Kidney tubule cell (primary cell): ENCODE data around the gene AHDC1.
A peak's percentile ranks its signal among the peaks of the same experiment; 100 is the strongest.
"Not testable (repeated sequence)": the region's sequence is repeated elsewhere in the genome, so short reads cannot be mapped to it uniquely, and the experiment has no call there.

Experiments
- DNase-seq: peaks from one replicate; pipeline ENCODE4 v3.0.0-alpha.2; 2018; ENCODE audit warnings: low spot score

AHDC1 gene, protein sequence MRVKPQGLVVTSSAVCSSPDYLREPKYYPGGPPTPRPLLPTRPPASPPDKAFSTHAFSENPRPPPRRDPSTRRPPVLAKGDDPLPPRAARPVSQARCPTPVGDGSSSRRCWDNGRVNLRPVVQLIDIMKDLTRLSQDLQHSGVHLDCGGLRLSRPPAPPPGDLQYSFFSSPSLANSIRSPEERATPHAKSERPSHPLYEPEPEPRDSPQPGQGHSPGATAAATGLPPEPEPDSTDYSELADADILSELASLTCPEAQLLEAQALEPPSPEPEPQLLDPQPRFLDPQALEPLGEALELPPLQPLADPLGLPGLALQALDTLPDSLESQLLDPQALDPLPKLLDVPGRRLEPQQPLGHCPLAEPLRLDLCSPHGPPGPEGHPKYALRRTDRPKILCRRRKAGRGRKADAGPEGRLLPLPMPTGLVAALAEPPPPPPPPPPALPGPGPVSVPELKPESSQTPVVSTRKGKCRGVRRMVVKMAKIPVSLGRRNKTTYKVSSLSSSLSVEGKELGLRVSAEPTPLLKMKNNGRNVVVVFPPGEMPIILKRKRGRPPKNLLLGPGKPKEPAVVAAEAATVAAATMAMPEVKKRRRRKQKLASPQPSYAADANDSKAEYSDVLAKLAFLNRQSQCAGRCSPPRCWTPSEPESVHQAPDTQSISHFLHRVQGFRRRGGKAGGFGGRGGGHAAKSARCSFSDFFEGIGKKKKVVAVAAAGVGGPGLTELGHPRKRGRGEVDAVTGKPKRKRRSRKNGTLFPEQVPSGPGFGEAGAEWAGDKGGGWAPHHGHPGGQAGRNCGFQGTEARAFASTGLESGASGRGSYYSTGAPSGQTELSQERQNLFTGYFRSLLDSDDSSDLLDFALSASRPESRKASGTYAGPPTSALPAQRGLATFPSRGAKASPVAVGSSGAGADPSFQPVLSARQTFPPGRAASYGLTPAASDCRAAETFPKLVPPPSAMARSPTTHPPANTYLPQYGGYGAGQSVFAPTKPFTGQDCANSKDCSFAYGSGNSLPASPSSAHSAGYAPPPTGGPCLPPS (N-terminal part only)

DNA sequence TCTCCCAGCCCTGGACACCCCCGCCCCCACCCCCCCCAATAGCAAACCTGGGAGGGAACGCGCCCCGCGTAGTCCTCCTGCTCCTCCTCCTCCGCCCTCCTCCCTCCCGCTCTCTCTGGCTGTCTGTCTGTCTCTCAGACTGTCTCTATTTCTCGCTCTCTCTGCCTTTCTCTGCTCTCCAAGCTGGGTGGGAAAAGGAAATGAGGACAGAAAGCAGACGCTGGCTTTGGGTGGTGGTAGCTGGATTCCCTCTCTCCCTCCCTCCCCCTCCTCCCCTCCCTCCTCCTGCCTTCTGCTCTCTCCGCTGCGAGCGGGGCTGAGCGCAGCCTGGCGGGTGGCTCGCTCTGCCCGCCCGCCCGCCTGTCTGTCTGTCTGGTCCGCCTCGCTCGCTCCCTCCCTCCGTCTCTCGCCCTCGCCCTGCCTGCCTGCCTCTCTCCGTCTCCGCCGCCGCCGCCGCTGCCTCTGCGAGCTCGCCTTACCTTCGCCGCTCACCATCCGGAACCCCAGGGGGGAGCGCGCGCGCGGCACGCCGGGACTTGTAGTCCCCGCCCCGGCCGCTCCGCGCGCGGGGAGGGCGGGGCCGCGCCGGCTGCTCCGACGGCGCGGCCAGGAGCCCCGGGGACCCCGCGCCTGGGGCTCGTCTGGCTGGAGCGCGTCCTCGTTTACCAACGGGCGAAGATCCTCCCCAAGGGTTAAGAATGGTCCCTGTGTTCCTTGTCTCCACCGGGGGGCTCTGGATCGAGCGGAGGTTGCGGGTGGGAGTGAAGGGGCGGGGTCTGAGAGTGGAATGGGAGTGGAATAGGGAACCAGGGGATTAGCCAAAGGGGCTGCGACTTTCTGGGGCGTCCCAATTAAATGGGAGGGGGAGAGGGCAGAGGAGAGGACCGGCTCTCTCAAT is at the start of gene AHDC1:
Gene AHDC1 (minus strand): TSS at position 464 of the 898 bp plus-strand sequence. CDS start 52,029 bp downstream, outside the sequence.
- peak; percentile 90 for DNase-seq

DNA sequence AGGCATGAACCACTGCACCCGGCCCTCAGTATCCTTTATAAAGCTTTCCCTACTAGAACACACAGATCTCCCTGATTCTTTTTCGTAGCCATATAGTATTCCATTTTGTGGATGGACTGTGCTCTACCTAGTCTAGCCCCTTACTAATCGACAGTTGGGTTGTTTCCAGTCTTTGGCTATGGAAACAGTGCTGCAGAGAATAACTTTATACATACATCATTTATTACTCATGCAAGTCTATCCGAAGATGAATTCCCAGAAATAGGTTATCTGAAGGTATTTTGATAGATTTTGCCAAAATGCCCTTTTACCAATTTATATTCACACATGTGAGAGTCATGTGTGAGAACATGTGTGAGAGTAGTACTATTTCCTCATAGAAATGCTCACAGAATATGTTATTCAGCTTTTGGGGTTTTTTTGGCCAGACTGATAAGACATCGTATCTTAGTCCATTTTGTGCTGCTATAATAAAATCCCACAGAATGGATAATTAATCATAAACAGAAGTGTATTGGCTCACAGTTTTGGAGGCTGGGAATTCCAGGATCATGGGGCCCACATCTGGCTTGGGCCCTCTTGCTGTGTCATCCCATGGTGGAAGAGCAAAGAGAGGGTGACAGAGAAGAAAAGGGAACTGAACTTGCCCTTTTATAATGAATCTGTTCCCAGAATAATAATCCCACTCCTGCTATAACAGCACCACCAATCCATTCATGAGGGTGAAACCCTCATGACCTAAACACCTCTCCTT is 48.3 kb upstream of the AHDC1 start:
- DNase-seq = no peak

DNA sequence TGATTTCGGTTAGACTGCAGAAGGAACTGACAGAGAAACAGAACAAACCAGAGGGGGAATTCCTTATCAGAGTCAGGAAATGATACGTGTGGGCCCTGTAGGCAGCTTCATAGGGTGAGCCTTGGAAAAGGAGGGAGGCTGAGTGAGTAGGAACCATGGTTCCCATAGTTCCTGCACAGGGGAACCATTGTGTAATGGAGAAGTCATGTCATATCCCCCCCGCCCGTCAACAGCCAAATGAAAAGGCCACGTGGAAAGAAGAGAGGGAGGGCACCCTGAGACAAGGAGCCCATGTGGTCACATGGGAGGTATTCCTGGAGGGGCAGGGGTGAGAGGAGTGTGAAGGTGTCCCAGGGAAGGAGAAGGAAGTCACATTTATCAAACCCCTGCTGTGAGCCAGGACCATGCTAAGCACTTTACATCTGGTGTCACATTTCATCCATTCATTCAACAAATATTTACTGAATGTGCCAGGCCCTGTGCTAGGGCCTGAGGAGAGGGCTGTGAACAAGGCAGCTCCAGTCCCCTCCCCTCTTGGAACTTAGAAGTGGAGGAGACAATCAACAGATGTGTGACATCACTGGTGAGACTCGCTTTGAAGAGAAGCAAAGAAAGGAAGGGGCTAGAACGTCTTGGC is 46.7 kb upstream of the AHDC1 start:
- peak; percentile 37 for DNase-seq

DNA sequence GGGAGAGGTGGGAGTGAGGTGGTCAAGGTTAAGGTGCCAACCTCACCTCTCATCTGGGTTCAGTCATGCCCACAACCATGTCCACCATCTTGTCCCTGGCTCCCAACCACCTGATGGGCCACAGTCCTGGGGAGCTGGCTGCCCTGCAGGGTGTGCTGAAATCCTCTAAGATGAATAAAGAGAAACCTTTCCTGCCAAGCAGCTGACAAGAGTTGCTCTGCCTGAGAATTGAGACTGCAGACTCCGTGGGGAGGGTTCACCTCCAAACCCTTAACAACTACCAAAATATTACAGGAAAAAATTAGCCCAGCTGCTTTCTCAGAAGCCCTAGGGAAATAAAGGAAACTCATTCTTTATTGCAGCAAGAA is 46.2 kb upstream of the AHDC1 start:
- DNase-seq = no peak

DNA sequence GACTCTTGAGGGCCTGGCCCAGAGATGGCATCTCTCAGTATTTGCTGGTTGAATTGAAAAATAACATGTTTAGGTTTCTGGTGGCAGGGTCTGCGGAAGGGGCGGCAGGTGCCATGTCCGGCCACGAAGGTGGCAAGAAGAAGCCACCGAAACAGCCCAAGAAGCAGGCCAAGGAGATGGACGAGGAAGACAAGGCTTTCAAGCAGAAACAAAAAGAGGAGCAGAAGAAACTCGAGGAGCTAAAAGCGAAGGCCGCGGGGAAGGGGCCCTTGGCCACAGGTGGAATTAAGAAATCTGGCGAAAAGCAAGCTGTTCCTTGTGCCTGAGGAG is 45.3 kb upstream of the AHDC1 start:
- DNase-seq = no peak

DNA sequence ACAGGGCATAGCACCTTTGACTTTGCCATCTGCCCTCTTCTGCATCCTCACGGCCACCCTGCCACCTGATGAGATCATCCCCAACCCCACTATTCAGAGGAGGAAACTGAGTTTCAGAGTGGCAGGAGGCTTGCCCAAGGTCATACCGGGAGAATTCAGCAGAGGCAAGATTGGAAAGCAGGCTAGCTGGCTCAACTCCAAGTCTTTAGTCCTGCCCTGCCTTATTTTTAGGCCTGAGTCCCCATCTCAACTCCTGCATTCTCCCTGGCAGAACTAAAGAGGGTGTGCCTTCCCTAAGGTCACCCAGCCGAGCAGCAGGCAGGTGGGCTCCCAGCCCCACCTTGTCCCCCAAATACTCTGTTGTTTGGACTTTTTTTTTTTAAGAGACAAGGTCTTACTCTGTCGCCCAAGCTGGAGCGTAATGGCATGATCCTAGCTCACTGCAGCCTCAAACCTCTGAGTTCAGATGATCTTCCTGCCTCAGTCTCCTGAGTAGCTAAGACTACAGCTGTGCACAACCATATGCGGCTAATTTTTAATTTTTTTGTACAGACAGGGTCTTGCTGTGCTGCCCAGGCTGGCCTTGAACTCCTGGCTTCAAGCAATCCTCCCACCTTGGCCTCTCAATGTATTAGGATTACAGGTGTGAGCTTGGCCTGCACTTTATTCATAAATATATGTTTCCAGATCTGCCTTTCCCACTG is 44.8 kb upstream of the AHDC1 start:
- no peak for DNase-seq

DNA sequence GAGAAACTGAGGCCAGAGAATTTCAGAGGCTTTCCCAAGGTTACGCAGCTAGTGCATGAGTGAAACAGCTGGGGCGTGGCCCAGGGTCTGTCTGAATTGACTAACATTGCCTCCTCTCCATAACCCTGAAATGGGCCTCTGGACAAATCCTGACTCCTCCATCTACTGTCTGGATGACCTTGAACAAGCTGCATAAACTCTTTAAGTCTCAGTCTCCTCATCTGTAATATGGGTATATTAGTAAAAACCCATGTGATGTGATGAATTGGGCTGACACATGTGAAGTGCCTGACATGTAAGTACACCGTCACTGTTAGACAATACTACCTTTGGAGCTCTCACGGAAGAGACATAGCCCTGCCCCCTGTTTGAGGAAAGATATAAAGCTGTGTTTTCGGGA is 43.4 kb upstream of the AHDC1 start:
- DNase-seq = no peak

DNA sequence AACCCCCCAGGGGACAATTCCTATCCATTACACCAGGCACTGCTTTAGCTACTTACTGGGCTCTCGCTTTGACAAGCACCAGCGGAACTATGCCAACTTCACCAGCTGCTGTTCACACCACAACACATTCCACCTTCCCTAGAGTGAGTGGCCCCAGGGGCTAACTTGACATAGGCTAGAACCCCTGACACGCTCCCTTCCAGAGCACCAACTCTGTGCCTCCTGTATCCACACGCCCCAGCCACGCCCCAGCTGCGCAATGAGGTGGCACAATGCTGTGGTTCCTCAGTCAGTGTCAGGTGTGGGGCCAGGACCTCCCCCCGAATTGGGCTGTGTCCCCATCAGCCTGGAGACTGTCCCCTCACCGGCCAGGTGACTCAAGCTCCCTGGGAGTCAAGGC is 42.7 kb upstream of the AHDC1 start:
- no peak for DNase-seq

DNA sequence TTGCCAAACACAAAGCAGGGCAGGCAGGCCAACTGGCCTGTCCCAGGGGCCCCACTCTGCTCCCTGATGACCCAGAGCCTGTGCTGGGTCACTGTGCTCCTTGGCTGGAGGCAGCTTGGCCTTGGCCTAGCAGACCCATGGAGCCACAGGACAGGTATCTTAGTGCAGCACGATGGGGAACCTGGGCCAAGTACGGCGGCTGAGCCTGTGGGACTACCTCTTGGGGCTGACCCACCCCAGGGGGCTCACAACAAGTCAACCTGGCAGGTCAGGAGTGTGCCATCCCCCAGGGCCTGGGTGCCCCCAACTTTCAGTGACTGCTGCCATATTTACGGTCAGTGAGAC is 41.1 kb upstream of the AHDC1 start:
- DNase-seq = no peak

DNA sequence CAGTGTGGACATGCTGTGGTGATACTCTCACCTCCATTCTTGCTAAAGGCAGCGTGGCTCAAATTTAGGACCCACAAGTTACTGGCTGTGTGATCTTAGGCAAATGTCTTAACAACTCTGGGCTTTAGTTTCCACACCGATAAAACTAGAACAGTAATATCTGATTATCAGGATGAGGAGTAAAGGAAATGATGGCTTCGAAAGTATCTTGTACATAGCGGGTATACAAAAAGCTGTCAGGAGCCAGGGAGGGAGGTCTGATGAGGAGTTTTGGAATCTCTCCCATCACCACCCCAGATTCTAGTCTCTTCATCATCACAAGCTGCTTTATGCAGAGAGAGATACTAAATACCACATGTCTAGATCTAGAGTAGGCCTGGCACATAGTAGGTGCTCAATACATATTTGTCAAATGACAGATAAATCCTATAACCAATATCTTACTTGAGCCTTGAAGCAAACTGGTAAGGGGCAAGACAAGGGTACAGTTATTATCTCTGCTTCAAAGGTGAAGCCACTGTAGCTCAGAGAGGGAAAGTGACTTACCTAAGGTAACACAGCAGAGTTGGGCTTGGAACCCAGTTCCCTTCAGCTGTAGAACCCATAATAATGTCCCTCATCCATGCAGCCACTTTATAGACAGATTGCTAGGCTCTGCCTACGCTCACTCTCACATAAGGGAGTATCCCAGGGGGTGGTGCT is 40.6 kb upstream of the AHDC1 start:
- DNase-seq = no peak

DNA sequence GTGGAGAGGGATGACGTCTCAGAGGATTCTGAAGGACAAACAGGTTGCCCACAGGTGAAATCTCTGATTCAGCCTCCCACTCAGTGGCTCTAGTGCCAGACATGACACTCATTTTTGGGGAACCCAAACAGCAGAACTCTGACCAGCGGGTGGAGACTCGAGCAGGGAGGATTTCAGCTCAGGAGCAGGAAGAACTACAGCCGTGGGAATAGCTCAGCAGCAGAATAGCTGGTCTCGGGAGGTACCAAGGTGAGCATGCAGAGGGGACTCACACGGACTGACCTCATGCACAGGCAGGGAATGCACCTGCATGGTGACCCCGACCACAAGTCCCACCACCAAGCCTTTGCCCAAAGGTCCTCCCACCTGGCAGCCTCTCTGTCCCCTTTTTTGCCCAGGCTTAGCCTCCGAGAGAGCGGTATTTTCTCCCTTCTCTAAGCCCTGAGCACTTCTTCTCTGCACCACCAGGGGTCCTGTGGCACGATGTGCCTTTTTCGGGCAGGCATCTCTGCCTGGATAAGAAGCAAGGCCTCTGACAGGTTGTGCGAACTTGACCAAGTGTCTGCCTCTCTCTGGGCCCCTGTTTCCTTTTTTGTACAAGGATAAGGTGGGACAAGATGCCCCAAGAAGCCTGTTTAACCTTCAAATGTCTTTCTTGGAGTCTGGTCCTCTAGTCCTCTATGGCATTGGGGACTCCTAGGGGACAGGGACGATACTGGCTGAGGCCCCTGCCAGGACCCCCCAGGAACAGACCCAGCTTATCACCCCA is 39.8 kb upstream of the AHDC1 start:
- peak; percentile 62 for DNase-seq

DNA sequence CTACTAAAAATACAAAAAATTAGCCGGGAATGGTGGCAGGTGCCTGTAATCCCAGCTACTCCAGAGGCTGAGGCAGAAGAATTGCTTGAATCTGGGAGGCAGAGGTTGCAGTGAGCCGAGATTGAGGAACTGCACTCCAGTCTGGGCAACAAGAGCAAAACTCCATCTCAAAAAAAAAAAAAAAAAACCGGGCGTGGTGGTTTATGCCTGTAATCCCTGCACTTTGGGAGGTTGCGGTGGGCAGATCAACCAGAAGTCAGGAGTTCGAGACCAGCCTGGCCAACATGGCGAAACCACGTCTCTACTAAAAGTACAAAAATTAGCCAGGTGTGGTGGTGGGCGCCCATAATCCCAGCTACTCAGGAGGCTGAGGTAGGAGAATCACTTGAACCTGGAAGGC is 36.6 kb upstream of the AHDC1 start:
- not testable (repeated sequence) for DNase-seq

DNA sequence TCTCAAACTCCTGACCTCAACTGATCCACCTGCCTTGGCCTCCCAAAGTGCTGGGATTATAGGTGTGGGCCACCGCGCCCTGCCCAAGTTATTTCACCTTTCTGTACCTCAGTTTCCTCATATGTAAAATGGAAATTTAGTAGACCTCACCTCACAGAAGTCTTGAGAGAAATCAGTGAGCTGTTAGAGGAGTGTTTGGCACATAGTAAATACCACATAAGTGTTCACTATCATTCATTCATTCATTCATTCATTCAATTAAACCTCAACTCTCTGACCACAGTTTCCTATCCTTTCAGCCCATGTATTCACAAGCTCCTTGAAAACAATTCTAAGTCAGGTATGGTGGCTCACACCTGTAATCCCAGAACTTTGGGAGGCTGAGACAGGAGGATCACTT is 34.9 kb upstream of the AHDC1 start:
- DNase-seq = no peak

DNA sequence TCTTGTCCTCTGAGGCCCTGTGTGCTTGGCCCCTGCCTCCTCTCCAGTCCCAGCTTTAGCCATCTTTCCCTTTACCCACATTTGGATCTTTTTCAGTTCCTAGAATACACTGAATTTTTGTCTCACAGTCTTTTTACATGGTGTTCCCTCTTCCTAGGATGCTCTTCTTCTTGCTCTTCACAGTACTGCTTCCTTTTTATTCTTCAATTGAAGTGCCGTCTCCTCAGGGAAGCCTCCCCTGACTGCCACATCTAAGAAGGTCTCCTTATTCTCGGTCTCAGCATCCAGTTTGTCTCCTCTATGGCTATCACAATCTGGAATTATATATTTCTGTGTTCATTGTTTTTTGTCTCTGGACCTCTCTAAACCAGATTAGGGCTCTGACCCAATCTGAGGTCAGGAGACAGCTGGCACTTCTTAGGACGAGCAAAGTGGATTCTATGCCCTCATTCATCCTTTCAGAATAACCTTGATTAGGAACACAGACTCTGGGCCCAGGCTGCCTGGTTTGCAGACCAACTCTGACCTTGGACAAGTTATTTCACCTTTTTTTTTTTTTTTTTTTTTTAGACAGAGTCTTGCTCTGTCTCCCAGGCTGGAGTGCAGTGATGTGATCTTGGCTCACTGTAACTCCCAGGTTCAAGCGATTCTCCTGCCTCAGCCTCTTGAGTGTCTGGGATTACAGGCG is 34.2 kb upstream of the AHDC1 start:
- DNase-seq = no peak

DNA sequence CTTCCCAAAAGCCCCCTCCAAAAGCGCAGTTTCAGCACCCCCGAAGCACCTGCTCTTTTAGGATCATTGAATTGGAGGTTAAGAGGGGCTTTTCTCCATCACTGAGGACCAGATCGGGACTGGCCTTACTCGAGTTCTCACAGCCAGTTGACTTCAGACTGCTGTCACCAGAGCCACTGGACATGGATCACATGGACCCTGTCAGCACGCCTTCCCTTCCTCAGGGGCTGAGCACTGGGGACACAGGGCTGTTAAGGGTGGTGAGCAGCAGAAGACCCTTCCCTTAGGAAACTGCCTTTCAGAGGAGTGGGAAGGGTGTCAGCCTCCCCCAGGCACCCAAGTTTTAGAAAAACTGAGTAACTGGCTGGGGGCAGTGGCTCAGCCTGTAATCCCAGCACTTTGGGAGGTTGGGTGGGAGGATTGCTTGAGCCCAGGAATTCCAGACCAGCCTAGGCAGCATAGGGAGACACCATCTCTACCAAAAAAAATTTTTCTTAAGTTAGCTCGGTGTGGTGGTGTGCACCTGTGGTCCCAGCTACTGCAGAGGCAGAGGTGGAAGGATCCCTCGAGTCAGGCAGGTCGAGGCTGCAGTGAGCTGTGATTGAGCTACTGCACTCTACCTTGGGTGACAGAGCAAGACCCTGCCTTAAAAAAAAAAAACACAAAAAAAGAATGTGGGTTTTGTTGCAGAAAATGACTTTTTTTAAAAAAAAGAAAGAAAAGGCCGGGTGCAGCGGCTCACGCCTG is 31.6 kb upstream of the AHDC1 start:
- DNase-seq = no peak

DNA sequence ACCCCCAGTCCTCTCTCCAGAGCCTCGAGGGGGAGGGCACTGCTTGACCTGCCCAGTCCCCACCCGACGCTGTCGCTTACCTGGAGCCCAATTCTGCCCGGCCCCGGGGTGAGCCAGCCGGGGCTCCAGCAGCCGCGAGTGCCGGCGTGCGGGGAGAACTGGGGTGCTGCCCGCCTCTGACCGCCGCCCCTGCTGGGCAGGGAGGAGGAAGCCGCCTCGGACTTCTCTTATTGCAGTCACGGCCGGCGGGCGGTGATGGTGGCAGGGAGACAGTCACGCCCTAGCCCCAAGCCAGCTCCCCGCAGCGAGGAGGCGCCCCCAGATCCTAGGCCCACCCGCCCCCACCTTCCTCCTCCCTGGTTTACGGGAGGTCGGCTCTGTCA is 31.0 kb upstream of the AHDC1 start, which contains the start of gene FGR:
Gene FGR (minus strand): TSS at position 201 of the 383 bp plus-strand sequence. CDS start 11,269 bp downstream, outside the sequence.
- DNase-seq = no peak
